ENCODE data around the gene PLD1. TPM values are rescaled to one million over a fixed set of nuclear protein-coding genes. Genes with fewer than 3 reads are reported as not detected.

Gene PLD1
- total and polyA plus RNA-seq, 7 donors: 0.73 to 6.7 (median 1.9) TPM

DNA sequence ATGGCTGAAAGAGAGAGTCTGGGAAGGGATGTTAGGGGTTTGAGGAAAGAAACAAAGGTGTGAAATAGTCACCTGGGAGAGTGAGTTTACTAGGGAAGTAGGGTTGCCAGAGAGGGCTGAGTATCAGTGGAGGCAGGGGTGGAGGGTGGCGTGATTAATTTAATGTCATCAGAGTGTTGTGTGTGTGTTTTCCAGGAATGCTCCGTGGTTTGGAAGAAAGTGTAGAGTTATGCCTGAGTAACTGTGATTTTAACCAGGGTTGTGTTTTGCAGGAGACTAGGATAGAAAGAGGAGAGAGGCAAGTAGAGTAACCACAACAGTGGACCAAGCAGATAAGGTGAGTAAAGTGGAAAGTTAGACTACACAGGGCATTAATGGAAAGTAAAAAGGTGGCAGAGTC is 27.2 kb downstream of the PLD1 start:
- no peak overlapping the region for H3K27ac ChIP-seq
- no peaks in the 10 kb centered on the region for H3K36me3 ChIP-seq (ENCODE audit: insufficient read depth in 1 of 2, low read depth in 1 of 2)
- ATAC-seq (no peak), DNase-seq (no peak)
- intact Hi-C loops (cut with DNase I): no loop called here
- H3K4me3 ChIP-seq: no peak overlapping the region
- no peaks in the 10 kb centered on the region for H3K27me3 ChIP-seq (ENCODE audit: insufficient read depth in 3 of 3, low read length in 2 of 3)
- TF ChIP-seq, protein P1, sequence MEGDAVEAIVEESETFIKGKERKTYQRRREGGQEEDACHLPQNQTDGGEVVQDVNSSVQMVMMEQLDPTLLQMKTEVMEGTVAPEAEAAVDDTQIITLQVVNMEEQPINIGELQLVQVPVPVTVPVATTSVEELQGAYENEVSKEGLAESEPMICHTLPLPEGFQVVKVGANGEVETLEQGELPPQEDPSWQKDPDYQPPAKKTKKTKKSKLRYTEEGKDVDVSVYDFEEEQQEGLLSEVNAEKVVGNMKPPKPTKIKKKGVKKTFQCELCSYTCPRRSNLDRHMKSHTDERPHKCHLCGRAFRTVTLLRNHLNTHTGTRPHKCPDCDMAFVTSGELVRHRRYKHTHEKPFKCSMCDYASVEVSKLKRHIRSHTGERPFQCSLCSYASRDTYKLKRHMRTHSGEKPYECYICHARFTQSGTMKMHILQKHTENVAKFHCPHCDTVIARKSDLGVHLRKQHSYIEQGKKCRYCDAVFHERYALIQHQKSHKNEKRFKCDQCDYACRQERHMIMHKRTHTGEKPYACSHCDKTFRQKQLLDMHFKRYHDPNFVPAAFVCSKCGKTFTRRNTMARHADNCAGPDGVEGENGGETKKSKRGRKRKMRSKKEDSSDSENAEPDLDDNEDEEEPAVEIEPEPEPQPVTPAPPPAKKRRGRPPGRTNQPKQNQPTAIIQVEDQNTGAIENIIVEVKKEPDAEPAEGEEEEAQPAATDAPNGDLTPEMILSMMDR (IDR thresholded peaks at IDR 0.05): no peak
- H3K4me1 ChIP-seq: no peaks in the 10 kb centered on the region
- H3K9me3 ChIP-seq: no peaks in the 10 kb centered on the region
- WGBS, 3 donors: 86 to 90% (median 87%) methylated on average over 2 of the region's 2 CpGs

DNA sequence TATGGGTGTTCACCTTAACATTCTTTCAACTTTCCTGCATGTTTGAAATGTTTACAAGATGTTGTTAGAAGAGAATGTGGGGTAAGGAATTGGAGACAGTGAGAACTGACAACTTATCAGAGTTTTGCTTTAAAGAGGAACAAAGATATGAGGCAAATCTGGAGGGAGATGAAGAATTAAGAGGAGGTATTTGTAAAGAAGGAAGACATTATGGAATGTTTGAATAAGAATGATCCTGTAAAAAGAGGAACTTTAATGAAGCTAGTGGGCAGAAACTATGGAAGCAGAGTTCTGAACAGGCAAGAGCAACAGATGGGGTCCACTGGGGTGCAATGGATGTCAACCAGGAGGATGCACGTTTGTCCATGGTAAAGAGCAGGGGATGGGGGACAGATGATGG is 27.7 kb downstream of the PLD1 start:
- no peak overlapping the region for H3K4me3 ChIP-seq
- 40 to 67% (median 58%) methylated on average over 1 of the region's 1 CpG for WGBS, 3 donors
- H3K27ac ChIP-seq: no peak overlapping the region
- H3K4me1 ChIP-seq: no peaks in the 10 kb centered on the region
- ATAC-seq: no peak
- TF ChIP-seq, protein P1 (IDR thresholded peaks at IDR 0.05): no peak
- no peaks in the 10 kb centered on the region for H3K9me3 ChIP-seq
- no peak for DNase-seq
- H3K36me3 ChIP-seq (ENCODE audit: insufficient read depth in 1 of 2, low read depth in 1 of 2): no peaks in the 10 kb centered on the region
- intact Hi-C loops (cut with DNase I): no loop called here
- no peaks in the 10 kb centered on the region for H3K27me3 ChIP-seq (ENCODE audit: insufficient read depth in 3 of 3, low read length in 2 of 3)

DNA sequence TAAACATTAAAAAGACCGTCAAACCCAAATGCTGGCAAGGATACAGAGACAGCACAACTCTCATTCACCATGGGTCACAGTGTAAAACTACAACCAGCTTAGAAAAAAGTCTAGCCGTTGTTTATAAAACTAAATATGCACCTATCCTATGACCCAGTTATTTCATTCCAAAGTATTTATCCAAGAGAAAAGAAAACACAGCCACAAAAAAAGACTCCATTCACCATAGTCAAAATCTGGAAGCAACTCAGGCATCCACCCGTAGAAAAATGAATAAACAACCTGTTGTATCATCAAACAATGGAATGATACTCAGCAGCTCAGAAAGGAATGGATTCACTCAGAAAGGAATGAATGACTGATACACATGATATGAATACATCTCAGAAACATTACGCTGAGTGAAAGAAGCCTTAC is 28.6 kb downstream of the PLD1 start:
- DNase-seq: no peak
- H3K9me3 ChIP-seq: no peaks in the 10 kb centered on the region
- H3K27me3 ChIP-seq (ENCODE audit: insufficient read depth in 3 of 3, low read length in 2 of 3): no peaks in the 10 kb centered on the region
- no peaks in the 10 kb centered on the region for H3K4me1 ChIP-seq
- no peaks in the 10 kb centered on the region for H3K36me3 ChIP-seq (ENCODE audit: insufficient read depth in 1 of 2, low read depth in 1 of 2)
- TF ChIP-seq, protein P1 (IDR thresholded peaks at IDR 0.05): no peak
- intact Hi-C loops (cut with DNase I): no loop called here
- no peak overlapping the region for H3K4me3 ChIP-seq
- 49 to 60% (median 53%) methylated on average over 4 of the region's 4 CpGs for WGBS, 3 donors
- H3K27ac ChIP-seq: no peak overlapping the region
- no peak for ATAC-seq

DNA sequence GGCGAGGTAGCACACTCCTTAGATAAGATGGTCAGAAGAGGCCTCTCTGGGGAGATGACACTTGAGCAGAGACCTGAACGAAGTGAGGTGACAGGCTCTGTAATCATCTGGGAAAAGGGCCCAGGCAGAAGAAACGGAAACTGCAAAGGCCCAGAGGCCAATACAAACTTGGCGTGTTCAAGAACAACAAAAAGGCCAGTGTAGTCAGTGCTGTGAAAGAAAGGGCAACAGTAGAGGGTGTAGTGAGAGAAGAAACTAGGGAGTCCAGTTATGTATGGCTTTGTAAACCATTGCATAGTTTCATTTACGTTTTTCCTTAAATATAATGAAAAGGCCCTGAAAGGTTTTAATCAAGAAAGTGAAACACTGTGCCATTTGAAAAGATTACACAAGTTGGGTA is 31.8 kb downstream of the PLD1 start:
- no peak overlapping the region for H3K4me3 ChIP-seq
- no peak overlapping the region for H3K27ac ChIP-seq
- H3K27me3 ChIP-seq (ENCODE audit: insufficient read depth in 3 of 3, low read length in 2 of 3): no peaks in the 10 kb centered on the region
- TF ChIP-seq, protein P1 (IDR thresholded peaks at IDR 0.05): no peak
- ATAC-seq (no peak), DNase-seq (no peak)
- no peaks in the 10 kb centered on the region for H3K36me3 ChIP-seq (ENCODE audit: insufficient read depth in 1 of 2, low read depth in 1 of 2)
- no peaks in the 10 kb centered on the region for H3K9me3 ChIP-seq
- 78 to 87% (median 82%) methylated on average over 5 of the region's 5 CpGs for WGBS, 3 donors
- no peaks in the 10 kb centered on the region for H3K4me1 ChIP-seq
- intact Hi-C loops (cut with DNase I): loop anchor here in 1 of 2 donors (5.0 kb wide), 1 partner anchor 49 kb away; no protein-coding TSS in a partner anchor

DNA sequence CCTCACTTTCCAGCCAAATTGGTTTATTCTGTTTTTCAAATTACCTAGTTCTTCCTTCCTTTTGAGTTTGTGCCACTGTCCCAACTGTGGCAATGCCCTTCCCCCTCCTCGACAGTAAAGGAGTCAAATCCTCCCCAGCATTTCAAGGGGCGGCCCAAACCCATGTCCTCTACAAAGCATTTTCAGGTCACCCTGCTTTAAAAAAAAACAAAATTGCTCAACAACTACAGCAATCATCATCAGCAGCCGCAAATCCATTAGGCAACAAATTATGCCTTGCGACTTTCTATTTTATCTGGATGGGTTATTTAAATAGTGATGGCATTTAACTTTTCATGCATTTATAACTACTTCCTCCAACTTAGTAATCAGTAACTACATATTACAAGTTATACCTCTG is 32.7 kb downstream of the PLD1 start:
- TF ChIP-seq, protein P1 (IDR thresholded peaks at IDR 0.05): no peak
- intact Hi-C loops (cut with DNase I): loop anchor here in 1 of 2 donors (5.0 kb wide), 1 partner anchor 50 kb away; no protein-coding TSS in a partner anchor

More for the DNA sequence above, 32.7 kb downstream of the PLD1 start:
- Histone ChIP-seq H3K36me3 (ENCODE audit: insufficient read depth in 1 of 2, low read depth in 1 of 2) (no peaks in the 10 kb centered on the region), H3K4me1 (no peaks in the 10 kb centered on the region), H3K4me3 (no peak overlapping the region), H3K27ac (no peak overlapping the region), H3K9me3 (no peaks in the 10 kb centered on the region), H3K27me3 (ENCODE audit: insufficient read depth in 3 of 3, low read length in 2 of 3) (no peaks in the 10 kb centered on the region)
- ATAC-seq (no peak), DNase-seq (no peak)
- 86 to 90% (median 89%) methylated on average over 4 of the region's 4 CpGs for WGBS, 3 donors

Data from psoas muscle (tissue), 8 donors.